HepG2 (cell line): ENCODE results near the gene LTA. TPM values are rescaled to one million over a fixed set of nuclear protein-coding genes. Genes with fewer than 3 reads are reported as not detected.
A peak's percentile ranks its signal among the peaks of the same experiment; 100 is the strongest.

Experiments used
- ADNP ChIP-seq: sonication (generic); formaldehyde crosslinking; IDR thresholded peaks from 2 replicates; pipeline ENCODE4 v1.4.0; 2020; ENCODE audit warnings: missing genetic modification reagents
- AFF4 ChIP-seq: sonication (generic); formaldehyde crosslinking; IDR thresholded peaks from 2 replicates; pipeline ENCODE4 v1.4.0; 2020; ENCODE audit warnings: missing genetic modification reagents
- E2F1 ChIP-seq: sonication (generic); formaldehyde crosslinking; IDR thresholded peaks from 2 replicates; pipeline ENCODE4 v1.5.0; 2020; ENCODE audit warnings: missing genetic modification reagents
- EEA1 ChIP-seq: sonication (generic); formaldehyde crosslinking; IDR thresholded peaks from 2 replicates; pipeline ENCODE4 v1.5.1; 2020; ENCODE audit warnings: mild to moderate bottlenecking, missing genetic modification reagents, borderline replicate concordance
- KMT2B ChIP-seq: IDR thresholded peaks from 2 replicates; pipeline ENCODE4 v1.6.1; 2016; ENCODE audit warnings: missing genetic modification reagents, missing compliant biosample characterization
- MBD4 ChIP-seq: IDR thresholded peaks from 2 replicates; pipeline ENCODE4 v1.6.1; 2012; ENCODE audit warnings: low read length, inconsistent platforms, borderline replicate concordance
- TRAFD1 ChIP-seq: sonication (generic); formaldehyde crosslinking; IDR thresholded peaks from 2 replicates; pipeline ENCODE4 v1.5.1; 2020; ENCODE audit warnings: missing genetic modification reagents, mild to moderate bottlenecking, borderline replicate concordance
- ZNF354B ChIP-seq: sonication (generic); formaldehyde crosslinking; IDR thresholded peaks from 2 replicates; pipeline ENCODE4 v1.8.0; 2022; ENCODE audit warnings: mild to moderate bottlenecking, missing genetic modification reagents
- ZNF430 ChIP-seq: sonication (generic); formaldehyde crosslinking; IDR thresholded peaks from 2 replicates; pipeline ENCODE4 v1.9.0; 2021; ENCODE audit warnings: mild to moderate bottlenecking, missing genetic modification reagents
- polyA plus RNA-seq, 8 experiments: library from polyadenylated mRNA; depleted of rRNA in 3 of 8; stranded (reverse) in 7 of 8; unstranded in 1 of 8; fragments of >200 nt; fragmentation: Illumina TruSeq in 4 of 8; extraction: Trizol in 4 of 8; gene quantifications; 2 replicates each; pipeline versions ENCODE4 v1.2.1 to v1.2.3, GENCODE V29; 2011 to 2016; ENCODE audit warnings: low read depth in 4 of 8, missing spikeins in 1 of 8, mixed read lengths in 1 of 8; ENCODE audit not compliant: insufficient read depth in 1 of 8
- total RNA-seq, 5 experiments: library from RNA; depleted of rRNA; stranded (reverse); fragments of >200 nt; fragmentation: Illumina TruSeq; extraction: Trizol; gene quantifications; 2 replicates each; pipeline ENCODE4 v1.2.3, GENCODE V29; 2016; ENCODE audit warnings: low read depth in 1 of 5
- TF ChIP-seq, protein P1 (sequence below): sonication (generic); formaldehyde crosslinking; IDR thresholded peaks from 2 replicates; pipeline ENCODE4 v1.4.0; 2020; ENCODE audit warnings: missing genetic modification reagents, low read depth, mild to moderate bottlenecking, borderline replicate concordance
- TF ChIP-seq, protein P2 (sequence below): sonication (generic); formaldehyde crosslinking; IDR thresholded peaks from 2 replicates; pipeline ENCODE4 v1.5.0; 2020; ENCODE audit warnings: mild to moderate bottlenecking, missing genetic modification reagents

LTA gene
- total and polyA plus RNA-seq, 2 of the 13 experiments (the other 11 are each of a cell fraction or from before 2014, with no cell fraction given) = 0.09 TPM; not detected in 1

DNA sequence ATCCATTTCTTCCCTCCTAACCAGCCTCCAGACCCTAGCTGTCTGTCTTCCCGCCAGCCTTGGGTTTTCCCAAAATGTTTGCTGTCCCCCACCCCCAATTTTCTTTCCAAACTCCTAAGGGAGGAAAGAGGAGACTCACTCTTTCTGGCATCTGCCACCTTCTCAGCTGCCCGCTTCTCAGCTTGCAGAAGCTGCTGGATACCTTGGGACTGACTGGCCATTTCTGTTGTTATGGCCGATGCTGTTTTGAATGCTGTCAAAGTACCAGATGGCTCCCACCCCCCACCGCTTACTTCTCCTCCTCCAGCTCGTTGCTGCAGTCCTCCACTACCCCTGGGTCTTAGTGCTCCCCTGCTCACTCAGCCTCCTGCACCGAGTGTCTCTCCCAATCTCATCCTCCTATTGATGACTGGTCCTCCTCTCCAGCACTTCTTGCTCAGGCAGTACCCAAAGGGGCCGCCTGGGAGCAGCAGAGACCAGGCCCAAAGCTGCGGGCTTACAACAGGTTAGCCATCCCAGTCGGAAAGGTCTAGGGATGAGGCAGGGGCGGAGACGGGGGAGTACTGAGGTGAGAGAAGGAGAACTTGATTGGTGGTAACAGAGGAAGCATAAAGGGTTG, 25.6 kb upstream of the LTA start, which contains the start of gene ATP6V1G2 (continued):
- TF ChIP-seq, protein P1, sequence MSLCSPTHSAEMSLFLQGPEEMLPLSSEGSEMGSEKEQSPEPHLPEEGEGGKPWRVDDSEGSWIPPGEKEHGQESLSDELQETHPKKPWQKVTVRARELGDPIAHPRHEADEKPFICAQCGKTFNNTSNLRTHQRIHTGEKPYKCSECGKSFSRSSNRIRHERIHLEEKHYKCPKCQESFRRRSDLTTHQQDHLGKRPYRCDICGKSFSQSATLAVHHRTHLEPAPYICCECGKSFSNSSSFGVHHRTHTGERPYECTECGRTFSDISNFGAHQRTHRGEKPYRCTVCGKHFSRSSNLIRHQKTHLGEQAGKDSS (CRISPR knock-in tag) = 0 out of 2 replicates have a peak, but pooled peaks have one; percentile 32
- no peak for TF ChIP-seq KMT2B
- TF ChIP-seq E2F1 (CRISPR knock-in tag) = no peak
- no peak for TF ChIP-seq TRAFD1 (CRISPR knock-in tag)
- TF ChIP-seq ZNF354B (CRISPR knock-in tag) = no peak
- TF ChIP-seq MBD4 = no peak
- no peak for TF ChIP-seq ZNF430 (CRISPR knock-in tag)
- TF ChIP-seq, protein P2, sequence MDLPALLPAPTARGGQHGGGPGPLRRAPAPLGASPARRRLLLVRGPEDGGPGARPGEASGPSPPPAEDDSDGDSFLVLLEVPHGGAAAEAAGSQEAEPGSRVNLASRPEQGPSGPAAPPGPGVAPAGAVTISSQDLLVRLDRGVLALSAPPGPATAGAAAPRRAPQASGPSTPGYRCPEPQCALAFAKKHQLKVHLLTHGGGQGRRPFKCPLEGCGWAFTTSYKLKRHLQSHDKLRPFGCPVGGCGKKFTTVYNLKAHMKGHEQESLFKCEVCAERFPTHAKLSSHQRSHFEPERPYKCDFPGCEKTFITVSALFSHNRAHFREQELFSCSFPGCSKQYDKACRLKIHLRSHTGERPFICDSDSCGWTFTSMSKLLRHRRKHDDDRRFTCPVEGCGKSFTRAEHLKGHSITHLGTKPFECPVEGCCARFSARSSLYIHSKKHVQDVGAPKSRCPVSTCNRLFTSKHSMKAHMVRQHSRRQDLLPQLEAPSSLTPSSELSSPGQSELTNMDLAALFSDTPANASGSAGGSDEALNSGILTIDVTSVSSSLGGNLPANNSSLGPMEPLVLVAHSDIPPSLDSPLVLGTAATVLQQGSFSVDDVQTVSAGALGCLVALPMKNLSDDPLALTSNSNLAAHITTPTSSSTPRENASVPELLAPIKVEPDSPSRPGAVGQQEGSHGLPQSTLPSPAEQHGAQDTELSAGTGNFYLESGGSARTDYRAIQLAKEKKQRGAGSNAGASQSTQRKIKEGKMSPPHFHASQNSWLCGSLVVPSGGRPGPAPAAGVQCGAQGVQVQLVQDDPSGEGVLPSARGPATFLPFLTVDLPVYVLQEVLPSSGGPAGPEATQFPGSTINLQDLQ (CRISPR knock-in tag) = no peak
- TF ChIP-seq EEA1 = no peak
- no peak for TF ChIP-seq AFF4 (CRISPR knock-in tag)
- no peak for TF ChIP-seq ADNP
